ENCODE measurements around the gene NSUN6. TPM values are rescaled to one million over a fixed set of nuclear protein-coding genes. Genes with fewer than 3 reads are reported as not detected.

NSUN6 gene
- total and polyA plus RNA-seq, 2 experiments from 2014 or later: 18.1 to 37.4 TPM

GRCh38 chr10:18664841-18665478, 13.6 kb upstream of the NSUN6 start:
- H3K4me3 ChIP-seq: 0 out of 2 replicates have a peak overlapping the region, but pooled peaks have one; percentile 37
- Mint-ChIP-seq H3K27ac (no peak overlapping the region), H3K4me1 (peaks cover 51% of the 10 kb centered on the region), H3K9me3 (no peaks in the 10 kb centered on the region), H3K36me3 (ENCODE audit: low read depth) (peaks cover 40% of the 10 kb centered on the region), H3K27me3 (ENCODE audit: insufficient read depth, low read depth, poor library complexity) (peaks cover 5% of the 10 kb centered on the region), H3K4me3 (no peak overlapping the region)
- no peaks in the 10 kb centered on the region for H3K9me2 ChIP-seq (ENCODE audit: insufficient read depth)
- TF ChIP-seq CTCF (conservative IDR thresholded peaks at IDR 0.05; ENCODE audit: low read depth in 2 of 2): no peak
- TF ChIP-seq ZNF331 (CRISPR knock-in tag; IDR thresholded peaks at IDR 0.05; ENCODE audit: low read depth): no peak
- no peak for TF ChIP-seq CREB1 (CRISPR knock-in tag; IDR thresholded peaks at IDR 0.05; ENCODE audit: low read depth)
- TF ChIP-seq REST (IDR thresholded peaks at IDR 0.05; ENCODE audit: unreplicated experiment): no peak
- TF ChIP-seq STAT1 (IDR thresholded peaks at IDR 0.05; ENCODE audit: unreplicated experiment): no peak
- TF ChIP-seq POLR2AphosphoS5 (IDR thresholded peaks at IDR 0.05; ENCODE audit: low read depth): no peak
- TF ChIP-seq ZNF462 (CRISPR knock-in tag; IDR thresholded peaks at IDR 0.05): no peak
- no peak for TF ChIP-seq NANOG (IDR thresholded peaks at IDR 0.05; ENCODE audit: borderline replicate concordance)
- TF ChIP-seq EZH2phosphoT487 (IDR thresholded peaks at IDR 0.05; ENCODE audit: unreplicated experiment): no peak
- TF ChIP-seq ZNF114 (CRISPR knock-in tag; IDR thresholded peaks at IDR 0.05): no peak
- TF ChIP-seq EZH2 (IDR thresholded peaks at IDR 0.05; ENCODE audit: low read depth, unreplicated experiment): no peak
- no peak for TF ChIP-seq ETS1 (IDR thresholded peaks at IDR 0.05)
- TF ChIP-seq JUNB (IDR thresholded peaks at IDR 0.05; ENCODE audit: unreplicated experiment): no peak
- no peak for ATAC-seq
- H3K79me2 ChIP-seq (replicated peaks; ENCODE audit: insufficient read depth): peaks cover 92% of the 10 kb centered on the region
- H3K27ac ChIP-seq (ENCODE audit: low read depth): peak overlapping the region; percentile 88; the same call in 1 of the 2 replicates
- no peak overlapping the region for H2AFZ ChIP-seq
- H3K4me2 ChIP-seq: peak overlapping the region; percentile 58; the same call in 1 of the 2 replicates
- no peak for DNase-seq (ENCODE audit: low spot score)
- peaks cover 42% of the 10 kb centered on the region for H3K4me1 ChIP-seq (ENCODE audit: insufficient read depth)
- H3K27me3 ChIP-seq (ENCODE audit: insufficient read depth): no peaks in the 10 kb centered on the region
- no peaks in the 10 kb centered on the region for H3F3A ChIP-seq (replicated peaks; ENCODE audit: low read depth)
- H4K20me1 ChIP-seq (replicated peaks; ENCODE audit: insufficient read depth): peaks cover 28% of the 10 kb centered on the region; the same call in 1 of the 2 replicates
- H3K36me3 ChIP-seq (ENCODE audit: insufficient read depth): peaks cover 3% of the 10 kb centered on the region; the same call in 1 of the 2 replicates
